ENCODE measurements around the gene SMYD1. TPM values are rescaled to one million over a fixed set of nuclear protein-coding genes. Genes with fewer than 3 reads are reported as not detected.

Gene SMYD1
- total RNA-seq, 1 experiment from 2014 or later, result not detected

DNA sequence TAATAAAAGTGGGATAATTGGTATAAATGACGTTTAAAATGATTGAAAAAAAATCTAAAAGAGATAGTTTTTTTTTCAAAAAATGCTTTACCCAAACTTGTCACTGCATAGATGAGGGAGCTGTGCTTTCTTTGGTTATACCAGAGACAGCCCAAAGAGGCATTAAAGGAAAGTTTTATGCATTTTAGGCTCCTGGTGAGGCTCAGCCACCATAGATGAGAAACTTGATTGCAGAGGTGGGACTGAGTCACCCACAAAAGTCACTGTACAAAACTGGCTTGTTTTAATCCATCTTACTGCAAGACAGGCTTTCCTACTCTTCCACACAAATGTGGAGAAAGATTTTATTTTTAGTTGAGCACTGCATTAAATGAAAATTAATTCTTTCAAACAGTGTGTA, 2.4 kb downstream of the SMYD1 start:
- ChIA-PET RAD21 (ENCODE audit: low non-redundant PET in 1 of 2, low total read pairs in 2 of 2, uncharacterized antibody in 2 of 2, unreplicated experiment in 2 of 2) (no interaction called here), CTCF (interaction anchor here (2.4 kb wide), 1 partner anchor 10 kb away, joined by 11 read pairs; no protein-coding TSS in a partner anchor), POLR2A (no interaction called here)
- H3K79me2 ChIP-seq (ENCODE audit: insufficient read depth, low read length), result no peaks in the 10 kb centered on the region
- H3K27ac ChIP-seq (ENCODE audit: low read depth, low read length), result no peak overlapping the region
- H3K36me3 ChIP-seq (ENCODE audit: control insufficient read depth in 1 of 2, insufficient read depth in 2 of 2, low read length in 2 of 2), result no peaks in the 10 kb centered on the region
- no peak for DNase-seq (ENCODE audit: low read depth, low spot score)
- no peak for TF ChIP-seq POLR2AphosphoS5 (IDR thresholded peaks at IDR 0.05; ENCODE audit: low read depth, low read length)
- TF ChIP-seq CBX3 (IDR thresholded peaks at IDR 0.05; ENCODE audit: low read depth), result no peak
- TF ChIP-seq FOSL1 (IDR thresholded peaks at IDR 0.05; ENCODE audit: low read depth), result no peak
- TF ChIP-seq EZH2phosphoT487 (IDR thresholded peaks at IDR 0.05; ENCODE audit: borderline replicate concordance), result no peak
- TF ChIP-seq SRF (IDR thresholded peaks at IDR 0.05; ENCODE audit: low read depth), result no peak
- TF ChIP-seq SP1 (IDR thresholded peaks at IDR 0.05; ENCODE audit: low read depth), result no peak
- TF ChIP-seq ELF1 (IDR thresholded peaks at IDR 0.05; ENCODE audit: borderline replicate concordance, low read depth), result no peak
- no peak for TF ChIP-seq CEBPB (IDR thresholded peaks at IDR 0.05; ENCODE audit: low read depth)
- TF ChIP-seq YY1 (IDR thresholded peaks at IDR 0.05; ENCODE audit: extremely low read depth, insufficient replicate concordance, low read depth, low read length), result no peak
- no peak for TF ChIP-seq EGR1 (IDR thresholded peaks at IDR 0.05; ENCODE audit: low read depth)
- no peak for TF ChIP-seq ZBTB33 (IDR thresholded peaks at IDR 0.05; ENCODE audit: extremely low read depth, insufficient replicate concordance, low read length)
- TF ChIP-seq EZH2 (IDR thresholded peaks at IDR 0.05), result no peak
- TF ChIP-seq, protein P1, sequence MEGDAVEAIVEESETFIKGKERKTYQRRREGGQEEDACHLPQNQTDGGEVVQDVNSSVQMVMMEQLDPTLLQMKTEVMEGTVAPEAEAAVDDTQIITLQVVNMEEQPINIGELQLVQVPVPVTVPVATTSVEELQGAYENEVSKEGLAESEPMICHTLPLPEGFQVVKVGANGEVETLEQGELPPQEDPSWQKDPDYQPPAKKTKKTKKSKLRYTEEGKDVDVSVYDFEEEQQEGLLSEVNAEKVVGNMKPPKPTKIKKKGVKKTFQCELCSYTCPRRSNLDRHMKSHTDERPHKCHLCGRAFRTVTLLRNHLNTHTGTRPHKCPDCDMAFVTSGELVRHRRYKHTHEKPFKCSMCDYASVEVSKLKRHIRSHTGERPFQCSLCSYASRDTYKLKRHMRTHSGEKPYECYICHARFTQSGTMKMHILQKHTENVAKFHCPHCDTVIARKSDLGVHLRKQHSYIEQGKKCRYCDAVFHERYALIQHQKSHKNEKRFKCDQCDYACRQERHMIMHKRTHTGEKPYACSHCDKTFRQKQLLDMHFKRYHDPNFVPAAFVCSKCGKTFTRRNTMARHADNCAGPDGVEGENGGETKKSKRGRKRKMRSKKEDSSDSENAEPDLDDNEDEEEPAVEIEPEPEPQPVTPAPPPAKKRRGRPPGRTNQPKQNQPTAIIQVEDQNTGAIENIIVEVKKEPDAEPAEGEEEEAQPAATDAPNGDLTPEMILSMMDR (IDR thresholded peaks at IDR 0.05 in 2 of 3, conservative IDR thresholded peaks at IDR 0.05 in 1 of 3; ENCODE audit: borderline replicate concordance in 1 of 3, insufficient read depth in 1 of 3, low read depth in 2 of 3, low read length in 2 of 3), result no peak
- TF ChIP-seq ZFX (IDR thresholded peaks at IDR 0.05), result no peak
- TF ChIP-seq REST (IDR thresholded peaks at IDR 0.05; ENCODE audit: low read depth), result no peak
- H3K9me3 ChIP-seq (ENCODE audit: control insufficient read depth in 1 of 2, insufficient read depth in 1 of 2, low read depth in 1 of 2, low read length in 2 of 2), result no peaks in the 10 kb centered on the region
- intact Hi-C loops (cut with micrococcal nuclease), result no loop called here
- no peak overlapping the region for H3K4me3 ChIP-seq (replicated peaks in 1 of 2; ENCODE audit: low read depth in 1 of 2, low read length in 2 of 2)
- no peak overlapping the region for H2AFZ ChIP-seq (ENCODE audit: low read depth, low read length, poor library complexity, severe bottlenecking)
- no peaks in the 10 kb centered on the region for H4K20me1 ChIP-seq (ENCODE audit: insufficient read depth)
- no TSS peak for BruUV-seq (replicated peaks)
- no peaks in the 10 kb centered on the region for H3K27me3 ChIP-seq (ENCODE audit: insufficient read depth, low read length)
- no peak for ATAC-seq
- H3K9ac ChIP-seq (ENCODE audit: low read length), result no peak overlapping the region
- no peaks in the 10 kb centered on the region for H3K9me2 ChIP-seq (ENCODE audit: insufficient read depth)
- H3K4me1 ChIP-seq (ENCODE audit: control insufficient read depth in 1 of 2, insufficient read depth in 2 of 2, low read length in 2 of 2), result peaks cover 0 to 3% of the 10 kb centered on the region in 2 experiments; a peak in 2 of 4 replicates
- no peak overlapping the region for H3K4me2 ChIP-seq (ENCODE audit: low read length)

Data from HCT116 (cell line).